IPS-11a (cell line): Measurements from ENCODE around the gene GPR75.

Experiments
- H3K4me3 ChIP-seq: one replicate; pipeline ENCODE4 v1.5.1; 2013; ENCODE audit warnings: low read depth, low read length, control low read depth

Gene GPR75

GRCh38 chr2:53859206-53860181 lies at the start of gene GPR75:
TSS of gene GPR75 (minus strand) at chr2:53859967. CDS start at chr2:53854756, 5,211 bp downstream.
- peak within 1 kb of the TSS; percentile 24 for H3K4me3 ChIP-seq

GRCh38 chr2:53907582-53907981 lies 47.8 kb upstream of the GPR75 start:
- no peak overlapping the region for H3K4me3 ChIP-seq

GRCh38 chr2:53905396-53905795 lies 45.6 kb upstream of the GPR75 start:
- H3K4me3 ChIP-seq = no peak overlapping the region

- no peak overlapping the region for H3K4me3 ChIP-seq
Measured at GRCh38 chr2:53903011-53903410, 43.2 kb upstream of the GPR75 start.

DNA sequence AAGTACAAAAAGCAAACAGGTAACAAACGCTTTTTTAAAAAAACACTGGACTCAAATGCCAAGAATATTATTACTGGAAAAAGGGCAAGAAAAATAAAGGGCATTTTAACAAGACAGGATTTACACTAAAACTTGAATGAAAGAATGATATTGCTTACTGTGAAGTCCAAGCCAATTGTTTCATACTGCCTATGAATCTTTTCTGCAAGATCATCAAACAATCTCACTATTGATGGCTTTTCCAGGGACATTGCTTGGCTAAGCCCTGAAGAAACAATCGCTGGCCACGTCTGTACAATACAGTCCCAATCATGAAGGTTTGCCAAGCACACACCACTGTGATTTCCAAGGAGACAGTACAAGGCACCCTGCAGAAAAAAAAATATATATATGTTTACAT lies 41.4 kb upstream of the GPR75 start:
- H3K4me3 ChIP-seq = no peak overlapping the region

GRCh38 chr2:53896864-53897263 lies 37.1 kb upstream of the GPR75 start:
- H3K4me3 ChIP-seq = no peak overlapping the region

GRCh38 chr2:53886406-53887280 lies 26.9 kb upstream of the GPR75 start:
- no peak overlapping the region for H3K4me3 ChIP-seq

- no peak overlapping the region for H3K4me3 ChIP-seq
Measured at GRCh38 chr2:53884883-53885282, 25.1 kb upstream of the GPR75 start.

DNA sequence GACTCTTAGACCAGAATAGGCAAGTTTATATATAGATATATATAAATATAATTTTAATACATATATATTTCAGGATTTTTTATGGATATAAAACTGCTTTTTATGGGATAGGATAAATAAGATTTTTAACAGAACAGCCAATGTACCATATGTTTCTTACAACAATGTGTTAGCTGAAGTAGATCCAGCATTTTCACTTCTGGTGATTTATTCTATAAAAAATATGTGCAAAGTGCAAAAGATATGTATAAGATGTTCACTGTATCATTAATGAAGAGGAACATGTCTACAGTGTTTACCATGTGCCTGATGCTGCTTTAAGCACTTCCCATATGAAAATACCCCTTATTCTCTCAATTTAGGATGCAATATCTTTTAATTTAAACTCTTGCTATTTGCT lies 22.2 kb upstream of the GPR75 start:
- H3K4me3 ChIP-seq = no peak overlapping the region

DNA sequence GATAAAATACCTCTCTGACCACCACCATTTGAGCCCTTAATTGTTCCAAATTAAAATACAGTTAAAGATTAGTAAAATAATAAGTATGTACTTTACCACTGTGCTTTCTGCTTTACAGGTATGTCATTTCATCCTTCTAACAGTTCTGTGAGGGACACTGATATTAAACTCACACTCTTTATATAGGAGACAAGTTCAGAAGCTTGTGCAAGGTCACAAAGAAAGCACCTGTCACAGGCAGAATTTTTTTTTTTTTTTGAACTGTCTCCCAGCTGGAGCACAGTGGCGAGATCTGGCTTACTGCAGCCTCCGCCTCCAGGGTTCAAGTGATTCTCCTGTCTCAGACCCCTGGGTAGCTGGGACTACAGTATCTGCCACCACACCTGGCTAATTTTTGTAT lies 21.6 kb upstream of the GPR75 start:
- H3K4me3 ChIP-seq = no peak overlapping the region

DNA sequence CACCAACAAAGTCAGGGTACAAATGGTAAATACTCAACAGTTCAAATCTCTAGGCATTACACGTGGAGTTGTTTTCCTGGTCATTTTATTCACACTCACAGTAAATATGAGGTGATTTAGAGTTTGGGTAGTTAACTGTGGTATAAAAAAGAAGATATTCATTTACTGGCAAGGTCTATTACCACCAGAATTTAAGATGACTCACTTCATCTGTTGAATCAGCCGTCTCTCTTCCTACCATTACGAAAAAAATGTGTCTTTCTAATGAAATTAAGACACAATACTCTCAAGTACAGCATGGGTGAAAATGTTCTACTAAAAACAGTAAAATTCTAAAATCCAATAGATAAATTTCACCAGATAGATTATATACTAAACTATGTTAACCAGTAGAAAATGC lies 21.0 kb upstream of the GPR75 start:
- H3K4me3 ChIP-seq = no peak overlapping the region

DNA sequence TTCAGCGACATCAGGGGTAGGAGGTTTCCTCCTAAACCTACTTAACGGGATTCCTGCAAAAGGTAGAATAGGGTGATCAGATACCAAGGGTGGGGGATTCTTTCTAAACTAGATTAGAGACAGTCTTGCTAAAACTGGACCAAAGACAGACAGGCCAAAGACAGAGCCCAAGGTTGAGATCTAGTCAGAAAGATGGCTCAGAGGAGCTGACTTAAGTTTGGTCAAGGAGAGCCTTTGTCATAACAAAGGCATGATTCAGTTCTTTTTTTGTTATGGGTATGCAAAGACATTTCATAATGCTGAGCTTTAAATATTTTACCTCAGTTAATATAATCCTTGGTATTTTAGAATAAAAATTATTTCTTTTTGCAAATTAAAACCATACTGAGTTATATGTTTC lies 17.8 kb upstream of the GPR75 start:
- no peak overlapping the region for H3K4me3 ChIP-seq

GRCh38 chr2:53877112-53877511 lies 17.3 kb upstream of the GPR75 start:
- H3K4me3 ChIP-seq = no peak overlapping the region

GRCh38 chr2:53874401-53874950 lies 14.7 kb upstream of the GPR75 start:
- no peak overlapping the region for H3K4me3 ChIP-seq

DNA sequence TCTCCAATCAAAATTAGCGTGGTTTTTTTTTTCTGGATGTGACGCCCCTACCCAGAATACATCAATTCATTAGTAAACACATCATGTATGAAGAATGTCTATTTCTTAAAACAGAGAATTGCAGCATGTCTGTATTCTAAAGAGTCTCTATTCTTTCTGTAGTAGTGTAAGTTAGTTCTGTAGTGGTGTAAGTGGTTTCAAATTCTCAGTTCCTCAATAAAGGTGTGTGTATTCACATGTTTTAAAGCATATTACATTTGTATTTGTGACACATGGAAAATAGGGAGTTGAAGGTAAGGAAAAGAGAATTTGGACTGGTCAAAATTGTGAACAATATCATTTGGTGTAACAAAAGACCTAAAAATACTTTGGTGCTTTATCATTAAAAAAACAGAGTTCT lies 8.0 kb upstream of the GPR75 start:
- H3K4me3 ChIP-seq = no peak overlapping the region

DNA sequence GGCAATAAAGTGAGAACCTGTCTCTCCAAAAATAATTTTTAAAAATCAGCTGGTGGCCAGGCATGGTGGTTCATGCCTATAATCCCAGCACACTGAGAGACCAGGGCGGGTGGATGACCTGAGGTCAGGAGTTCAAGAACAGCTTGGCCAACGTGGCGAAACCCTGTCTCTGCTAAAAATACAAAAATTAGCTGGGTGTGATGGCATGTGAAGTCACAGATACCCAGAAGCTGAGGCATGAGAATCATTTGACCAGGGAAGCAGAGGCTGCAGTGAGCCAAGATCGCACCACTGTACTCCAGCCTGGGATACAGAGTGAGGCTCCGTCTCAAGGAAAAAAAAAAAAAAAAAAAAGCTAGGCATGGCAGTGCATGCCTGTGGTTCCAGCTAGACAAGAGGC lies 7.4 kb upstream of the GPR75 start:
- H3K4me3 ChIP-seq = no peak overlapping the region

GRCh38 chr2:53865962-53866361 lies 6.2 kb upstream of the GPR75 start:
- no peak overlapping the region for H3K4me3 ChIP-seq

DNA sequence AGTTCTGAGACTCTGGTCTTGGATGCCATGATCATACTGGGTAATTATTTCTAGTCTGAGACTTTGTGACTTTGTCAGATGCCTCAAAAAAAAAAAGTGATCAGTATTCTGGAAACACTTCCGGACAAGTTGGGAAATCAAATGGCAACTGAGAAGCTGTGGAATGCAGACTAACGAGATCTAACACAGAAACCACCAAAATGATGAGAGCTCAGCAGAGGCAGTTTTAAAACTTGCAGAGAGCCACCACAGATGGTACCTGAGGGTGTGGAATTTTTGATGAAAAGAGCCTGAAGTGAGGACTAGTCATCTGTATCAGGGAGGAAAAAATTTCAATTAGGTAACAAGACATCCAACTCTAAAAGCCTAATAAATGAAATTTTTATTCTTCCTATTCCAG lies 5.5 kb upstream of the GPR75 start:
- no peak overlapping the region for H3K4me3 ChIP-seq

GRCh38 chr2:53863538-53864227 lies 3.9 kb upstream of the GPR75 start:
- no peak overlapping the region for H3K4me3 ChIP-seq

GRCh38 chr2:53861824-53862223 lies 2.1 kb upstream of the GPR75 start:
- no peak overlapping the region for H3K4me3 ChIP-seq

DNA sequence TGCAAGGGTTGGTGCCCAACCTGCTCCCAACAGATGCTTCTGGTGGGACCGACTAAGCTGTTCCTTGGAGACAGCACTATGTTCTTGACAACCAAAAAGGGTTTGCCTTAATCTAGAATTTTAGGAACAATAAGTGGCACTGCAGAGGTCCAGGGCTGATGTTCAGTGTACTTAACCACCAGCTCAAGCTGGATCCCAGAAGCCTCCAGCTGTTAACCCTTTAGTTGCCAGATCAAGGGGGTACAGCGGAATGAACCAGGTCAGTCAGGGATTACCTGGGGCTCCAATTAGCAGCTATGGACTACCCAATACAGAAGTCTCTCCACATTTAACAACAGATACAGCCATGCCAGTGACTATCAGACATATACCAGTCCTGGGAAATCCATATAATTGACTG lies 3.5 kb downstream of the GPR75 start:
- H3K4me3 ChIP-seq = no peak overlapping the region
